ENCODE results near the gene GTSE1.

Gene GTSE1

DNA sequence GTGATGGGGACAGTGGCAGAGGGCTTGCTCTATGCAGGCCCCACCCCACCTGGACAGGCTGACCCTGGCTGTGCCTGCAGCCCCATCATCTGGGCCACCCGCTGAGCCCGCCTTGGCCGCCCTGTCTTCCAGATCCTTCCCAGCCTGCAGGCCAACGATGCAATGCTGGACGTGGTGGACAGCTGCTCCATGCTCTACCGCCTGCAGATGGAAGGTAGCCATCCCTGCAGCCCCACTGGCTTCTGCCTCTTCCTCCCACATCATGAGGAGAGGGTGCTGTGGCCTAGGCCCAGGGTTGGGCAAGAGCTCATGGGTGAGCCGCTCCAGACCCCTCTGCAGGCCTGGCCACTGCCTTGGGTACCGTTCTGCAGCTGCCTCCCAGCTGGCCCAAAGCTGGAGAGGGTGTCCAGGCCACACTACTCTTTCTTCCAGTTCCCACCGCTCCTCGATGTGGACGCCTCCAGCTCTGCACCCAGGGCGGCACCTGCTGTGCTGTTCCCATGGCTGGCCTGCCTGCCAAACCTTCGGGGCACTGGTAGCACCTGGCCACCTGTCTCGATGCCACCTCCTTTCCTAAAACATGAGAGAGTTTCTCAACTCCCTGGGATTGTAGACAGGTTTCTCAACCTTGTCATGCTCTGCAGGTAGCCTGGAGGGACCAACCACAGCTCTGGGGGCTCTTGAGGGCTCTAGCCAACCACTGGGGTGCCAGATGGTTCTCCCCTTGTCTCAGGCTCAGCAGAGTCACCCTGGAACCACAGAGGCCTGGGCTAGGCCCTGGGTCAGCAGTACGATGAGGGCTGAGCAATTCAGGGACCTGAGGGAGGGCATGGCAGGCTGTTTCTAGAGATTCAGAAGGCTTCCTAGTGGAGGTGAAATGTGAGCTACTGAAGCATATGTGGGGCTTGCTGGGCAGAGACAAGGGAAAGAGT, 9.5 kb upstream of the GTSE1 start:
- H3K9me3 ChIP-seq (ENCODE audit: control insufficient read depth, low read length): no peaks in the 10 kb centered on the region
- 91 to 94% methylated on average over 15 of the region's 15 CpGs for WGBS, 2 experiments
- peaks cover 3% of the 10 kb centered on the region for H3K36me3 ChIP-seq (ENCODE audit: control insufficient read depth, insufficient read depth, low read length)
- no peaks in the 10 kb centered on the region for H3K27me3 ChIP-seq (ENCODE audit: control insufficient read depth, insufficient read depth, low read length, poor library complexity, severe bottlenecking)
- H3K27ac ChIP-seq (ENCODE audit: insufficient read depth, low read depth, low read length, poor library complexity, severe bottlenecking): no peak overlapping the region
- H3K4me3 ChIP-seq (ENCODE audit: insufficient read depth, low read depth, low read length): no peak overlapping the region
- no peaks in the 10 kb centered on the region for H3K4me1 ChIP-seq (ENCODE audit: control insufficient read depth, insufficient read depth, low read length)

DNA sequence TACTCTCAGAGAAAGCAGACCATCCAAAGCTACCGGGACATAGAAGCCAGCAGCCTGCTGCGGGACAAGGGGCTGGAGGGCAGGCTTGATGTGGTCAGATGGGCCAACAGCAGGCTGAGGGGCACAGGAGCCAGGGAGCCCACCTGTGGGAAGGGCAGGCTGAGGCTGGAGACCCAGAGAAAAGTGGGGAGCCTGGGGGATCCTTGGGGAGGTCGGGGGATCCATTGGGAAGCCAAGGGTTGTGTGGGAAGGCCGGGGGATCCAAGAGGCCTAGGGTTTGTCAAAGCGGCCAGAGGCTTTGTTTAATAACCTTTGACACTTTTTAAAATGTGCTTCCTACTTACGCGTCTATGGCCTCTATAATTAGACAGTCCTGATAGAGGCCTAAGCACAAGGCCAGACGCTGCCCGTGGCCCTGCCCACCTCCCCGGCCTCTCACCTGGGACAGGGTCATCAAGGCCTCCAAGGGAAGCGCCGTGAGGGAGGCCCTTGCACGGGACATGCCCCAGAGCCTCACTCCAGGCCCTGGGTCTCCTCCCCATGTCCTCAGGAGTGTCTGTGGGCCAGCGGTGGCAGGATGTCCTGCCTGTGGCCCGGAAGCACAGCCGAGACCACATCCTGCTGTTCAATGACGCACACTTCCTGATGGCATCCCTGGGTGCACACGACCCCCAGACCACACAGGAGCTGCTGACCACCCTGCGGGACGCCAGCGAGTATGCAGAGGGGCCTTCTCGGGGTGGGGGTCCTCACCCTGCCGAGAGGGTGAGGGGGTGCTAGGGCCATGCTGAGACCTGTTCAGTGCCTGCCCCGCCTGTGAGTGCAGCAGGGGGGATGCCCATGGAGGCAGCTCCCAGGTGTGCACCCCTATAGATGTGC, 8.6 kb upstream of the GTSE1 start:
- H3K27me3 ChIP-seq (ENCODE audit: control insufficient read depth, insufficient read depth, low read length, poor library complexity, severe bottlenecking): no peaks in the 10 kb centered on the region
- 92 to 93% methylated on average over 24 of the region's 24 CpGs for WGBS, 2 experiments
- no peak overlapping the region for H3K4me3 ChIP-seq (ENCODE audit: insufficient read depth, low read depth, low read length)
- H3K4me1 ChIP-seq (ENCODE audit: control insufficient read depth, insufficient read depth, low read length): no peaks in the 10 kb centered on the region
- H3K27ac ChIP-seq (ENCODE audit: insufficient read depth, low read depth, low read length, poor library complexity, severe bottlenecking): no peak overlapping the region
- no peaks in the 10 kb centered on the region for H3K9me3 ChIP-seq (ENCODE audit: control insufficient read depth, low read length)
- peaks cover 3% of the 10 kb centered on the region for H3K36me3 ChIP-seq (ENCODE audit: control insufficient read depth, insufficient read depth, low read length)

DNA sequence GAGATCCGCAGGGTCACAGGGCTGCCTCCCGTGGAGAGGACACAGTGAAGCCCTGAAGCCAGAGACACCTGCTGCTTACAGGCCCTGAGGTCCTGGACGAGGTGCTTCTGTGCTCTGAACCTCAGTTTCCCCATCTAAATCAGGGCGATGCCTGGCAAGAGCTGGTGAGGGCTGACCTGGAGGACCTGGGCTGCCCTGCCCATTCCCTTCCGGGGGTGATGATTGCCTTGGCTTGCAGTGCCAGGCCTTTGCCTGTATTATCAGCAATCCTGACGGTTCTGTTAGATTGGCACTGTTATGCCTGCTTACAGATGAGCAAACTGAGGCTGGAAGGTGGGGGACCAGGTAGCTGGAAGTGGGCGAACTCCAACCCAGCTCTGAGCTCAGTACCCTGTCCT, 7.8 kb upstream of the GTSE1 start:
- no peak overlapping the region for H3K27ac ChIP-seq (ENCODE audit: insufficient read depth, low read depth, low read length, poor library complexity, severe bottlenecking)
- no peak overlapping the region for H3K4me3 ChIP-seq (ENCODE audit: insufficient read depth, low read depth, low read length)
- peaks cover 3% of the 10 kb centered on the region for H3K36me3 ChIP-seq (ENCODE audit: control insufficient read depth, insufficient read depth, low read length)
- H3K27me3 ChIP-seq (ENCODE audit: control insufficient read depth, insufficient read depth, low read length, poor library complexity, severe bottlenecking): no peaks in the 10 kb centered on the region
- WGBS, 2 experiments: 93 to 94% methylated on average over 7 of the region's 7 CpGs
- H3K9me3 ChIP-seq (ENCODE audit: control insufficient read depth, low read length): no peaks in the 10 kb centered on the region
- no peaks in the 10 kb centered on the region for H3K4me1 ChIP-seq (ENCODE audit: control insufficient read depth, insufficient read depth, low read length)

DNA sequence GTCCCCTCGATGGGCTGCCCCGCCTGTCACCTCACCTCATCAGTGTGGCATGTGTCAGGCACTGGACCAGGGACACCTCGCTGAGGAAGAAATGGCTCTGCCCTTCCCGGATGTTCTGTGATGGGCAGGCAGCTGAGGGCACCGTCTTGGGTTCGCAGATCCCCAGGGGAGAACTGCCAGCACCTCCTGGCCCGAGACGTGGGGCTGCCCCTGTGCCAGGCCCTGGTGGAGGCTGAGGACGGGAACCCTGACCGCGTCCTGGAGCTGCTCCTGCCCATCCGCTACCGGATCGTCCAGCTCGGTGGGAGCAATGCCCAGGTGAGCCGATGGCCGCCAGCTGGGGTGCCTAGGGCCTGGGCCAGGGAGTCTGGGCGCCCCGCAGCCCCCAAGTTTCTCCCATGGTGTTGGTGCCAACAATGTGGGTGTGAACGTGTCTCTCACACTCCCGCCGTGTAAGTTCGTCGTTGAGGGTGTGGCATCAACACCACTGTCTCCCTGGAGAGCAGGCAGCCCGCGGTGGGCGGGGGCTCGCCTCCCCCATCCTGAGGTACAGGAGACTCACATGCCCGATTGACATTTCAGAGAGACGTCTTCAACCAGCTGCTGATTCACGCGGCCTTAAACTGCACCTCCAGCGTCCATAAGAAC, 7.3 kb upstream of the GTSE1 start:
- no peaks in the 10 kb centered on the region for H3K4me1 ChIP-seq (ENCODE audit: control insufficient read depth, insufficient read depth, low read length)
- H3K27ac ChIP-seq (ENCODE audit: insufficient read depth, low read depth, low read length, poor library complexity, severe bottlenecking): no peak overlapping the region
- no peak overlapping the region for H3K4me3 ChIP-seq (ENCODE audit: insufficient read depth, low read depth, low read length)
- 93 to 95% methylated on average over 33 of the region's 33 CpGs for WGBS, 2 experiments
- no peaks in the 10 kb centered on the region for H3K27me3 ChIP-seq (ENCODE audit: control insufficient read depth, insufficient read depth, low read length, poor library complexity, severe bottlenecking)
- peaks cover 3% of the 10 kb centered on the region for H3K36me3 ChIP-seq (ENCODE audit: control insufficient read depth, insufficient read depth, low read length)
- H3K9me3 ChIP-seq (ENCODE audit: control insufficient read depth, low read length): no peaks in the 10 kb centered on the region

DNA sequence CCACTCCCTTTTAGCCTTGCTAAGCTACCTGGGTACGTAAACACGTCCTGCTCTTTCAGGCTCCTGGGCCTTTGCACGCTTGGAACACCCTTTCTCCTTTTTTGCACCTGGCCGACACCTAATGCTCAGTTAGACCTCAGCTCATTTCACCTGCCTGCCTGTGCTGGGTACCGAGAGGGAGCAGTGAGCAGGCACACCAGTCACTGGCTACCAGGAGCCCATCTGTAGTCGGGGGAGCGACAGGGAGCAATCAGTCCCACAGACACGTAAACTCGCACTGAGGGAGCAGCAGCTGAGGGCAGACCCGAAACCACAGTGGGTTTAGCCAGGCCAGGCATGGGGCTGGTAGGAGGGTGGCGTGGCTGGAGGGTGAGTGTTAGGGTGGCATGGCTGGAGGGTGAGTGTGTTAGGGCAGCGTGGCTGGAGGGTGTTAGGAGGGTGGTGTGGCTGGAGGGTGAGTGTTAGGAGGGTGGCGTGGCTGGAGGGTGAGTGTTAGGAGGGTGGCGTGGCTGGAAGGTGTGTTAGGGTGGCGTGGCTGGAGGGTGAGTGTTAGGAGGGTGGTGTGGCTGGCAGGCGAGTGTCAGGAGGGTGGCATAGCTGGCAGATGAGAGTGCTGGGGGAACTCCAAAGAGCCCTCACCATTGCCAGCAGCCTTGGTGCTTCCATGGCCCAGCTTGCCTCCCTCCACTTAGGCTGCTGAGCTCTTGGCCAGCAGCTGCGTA, 6.4 kb upstream of the GTSE1 start:
- Histone ChIP-seq H3K4me3 (ENCODE audit: insufficient read depth, low read depth, low read length) (no peak overlapping the region), H3K4me1 (ENCODE audit: control insufficient read depth, insufficient read depth, low read length) (no peaks in the 10 kb centered on the region), H3K9me3 (ENCODE audit: control insufficient read depth, low read length) (no peaks in the 10 kb centered on the region), H3K27me3 (ENCODE audit: control insufficient read depth, insufficient read depth, low read length, poor library complexity, severe bottlenecking) (no peaks in the 10 kb centered on the region), H3K36me3 (ENCODE audit: control insufficient read depth, insufficient read depth, low read length) (no peaks in the 10 kb centered on the region), H3K27ac (ENCODE audit: insufficient read depth, low read depth, low read length, poor library complexity, severe bottlenecking) (no peak overlapping the region)
- 90 to 92% methylated on average over 17 of the region's 17 CpGs for WGBS, 2 experiments

DNA sequence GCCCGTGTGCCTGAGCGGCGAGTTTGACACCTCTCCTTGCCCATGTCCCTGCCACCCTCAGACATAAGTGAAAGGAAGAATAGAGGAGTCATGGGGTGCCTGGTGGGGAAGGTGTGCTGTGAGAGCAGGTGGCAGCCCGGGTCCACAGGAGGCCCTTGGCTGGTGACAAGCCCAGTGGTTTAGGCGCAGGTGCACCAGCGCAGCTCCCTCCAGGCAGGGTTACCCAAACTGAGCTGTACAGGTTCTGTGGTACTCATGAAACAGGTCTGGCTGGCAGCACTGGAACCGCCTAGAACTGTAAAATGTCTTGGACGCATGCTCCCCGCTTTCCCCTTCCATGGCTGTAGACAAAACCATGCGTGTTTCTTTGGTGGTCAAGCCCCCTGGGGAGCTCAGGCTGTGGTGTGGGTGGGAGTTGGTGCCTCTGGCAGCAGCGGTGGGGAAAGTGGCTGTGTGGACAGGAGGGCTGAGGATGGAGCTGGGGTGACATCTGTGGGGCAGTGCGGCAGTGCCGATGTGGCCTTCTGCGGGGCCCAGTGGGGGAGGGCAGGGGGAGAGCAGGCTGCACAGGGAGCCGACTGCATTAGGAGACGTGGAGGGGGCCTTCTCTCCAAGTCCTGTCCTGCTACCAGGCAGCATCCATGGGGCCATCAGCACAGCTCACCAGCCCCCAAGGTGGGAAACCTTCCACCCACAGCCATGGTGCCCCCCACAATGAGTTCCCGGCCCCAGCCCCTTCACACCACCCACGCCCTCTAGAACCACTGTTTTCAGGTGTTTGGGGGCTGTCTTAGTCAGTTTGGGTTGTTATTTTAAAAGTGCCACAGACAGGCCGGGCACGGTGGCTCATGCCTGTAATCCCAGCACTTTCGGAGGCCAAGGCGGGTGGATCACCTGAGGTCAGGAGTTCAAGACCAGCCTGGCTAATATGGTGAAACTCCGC, 5.6 kb upstream of the GTSE1 start:
- Histone ChIP-seq H3K4me3 (ENCODE audit: insufficient read depth, low read depth, low read length) (no peak overlapping the region), H3K36me3 (ENCODE audit: control insufficient read depth, insufficient read depth, low read length) (no peaks in the 10 kb centered on the region)
- WGBS, 2 experiments: 92 to 94% methylated on average over 20 to 23 of the region's 23 CpGs

DNA sequence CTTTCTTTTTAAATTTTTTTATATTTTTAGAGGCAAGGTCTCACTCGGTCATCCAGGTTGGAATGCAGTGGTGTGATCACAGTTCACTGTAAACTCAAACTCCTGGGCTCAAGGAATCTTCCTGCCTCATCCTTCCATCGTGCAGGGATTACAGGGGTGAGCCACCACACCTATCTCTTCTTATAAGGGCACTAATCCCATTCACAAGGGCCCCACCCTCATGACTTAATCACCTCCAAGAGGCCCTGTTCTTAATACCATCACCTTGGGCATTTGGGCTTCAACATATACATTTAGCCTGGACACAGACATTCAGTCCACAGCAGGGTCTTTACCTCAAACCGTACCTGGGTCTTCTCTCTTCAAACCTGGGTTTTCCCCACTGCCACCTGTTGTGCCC, 4.5 kb upstream of the GTSE1 start:
- no peak overlapping the region for H3K4me3 ChIP-seq (ENCODE audit: insufficient read depth, low read depth, low read length)
- H3K4me1 ChIP-seq (ENCODE audit: control insufficient read depth, insufficient read depth, low read length): peaks cover 6% of the 10 kb centered on the region
- no peaks in the 10 kb centered on the region for H3K36me3 ChIP-seq (ENCODE audit: control insufficient read depth, insufficient read depth, low read length)
- no peak overlapping the region for H3K27ac ChIP-seq (ENCODE audit: insufficient read depth, low read depth, low read length, poor library complexity, severe bottlenecking)
- H3K9me3 ChIP-seq (ENCODE audit: control insufficient read depth, low read length): no peaks in the 10 kb centered on the region
- WGBS, 2 experiments: 88 to 98% methylated on average over 3 of the region's 3 CpGs
- H3K27me3 ChIP-seq (ENCODE audit: control insufficient read depth, insufficient read depth, low read length, poor library complexity, severe bottlenecking): no peaks in the 10 kb centered on the region

More for the DNA sequence above, 5.6 kb upstream of the GTSE1 start:
- Histone ChIP-seq H3K27me3 (ENCODE audit: control insufficient read depth, insufficient read depth, low read length, poor library complexity, severe bottlenecking) (no peaks in the 10 kb centered on the region), H3K27ac (ENCODE audit: insufficient read depth, low read depth, low read length, poor library complexity, severe bottlenecking) (no peak overlapping the region), H3K9me3 (ENCODE audit: control insufficient read depth, low read length) (no peaks in the 10 kb centered on the region), H3K4me1 (ENCODE audit: control insufficient read depth, insufficient read depth, low read length) (peaks cover 6% of the 10 kb centered on the region)

DNA sequence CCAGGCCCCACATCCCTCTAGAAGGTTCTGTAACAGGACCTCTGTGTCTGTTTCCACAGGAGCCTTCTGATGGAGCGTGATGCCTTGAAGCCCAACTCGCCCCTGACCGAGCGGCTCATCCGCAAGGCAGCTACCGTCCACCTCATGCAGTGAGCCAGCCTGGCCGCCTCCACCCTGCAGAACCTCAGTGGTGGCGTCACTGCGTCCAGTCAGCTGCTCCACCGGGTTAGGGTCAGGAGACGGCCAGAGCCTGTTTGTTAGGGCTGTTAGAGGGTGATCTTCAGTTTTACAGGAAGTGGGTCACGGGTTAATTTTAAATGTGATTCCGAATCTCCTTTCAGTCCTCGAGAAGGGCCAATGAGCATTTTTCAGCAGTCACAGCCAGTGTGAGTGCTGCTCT, 3.9 kb upstream of the GTSE1 start:
- Histone ChIP-seq H3K27ac (ENCODE audit: insufficient read depth, low read depth, low read length, poor library complexity, severe bottlenecking) (no peak overlapping the region), H3K4me1 (ENCODE audit: control insufficient read depth, insufficient read depth, low read length) (peaks cover 11% of the 10 kb centered on the region), H3K9me3 (ENCODE audit: control insufficient read depth, low read length) (no peaks in the 10 kb centered on the region), H3K27me3 (ENCODE audit: control insufficient read depth, insufficient read depth, low read length, poor library complexity, severe bottlenecking) (no peaks in the 10 kb centered on the region), H3K36me3 (ENCODE audit: control insufficient read depth, insufficient read depth, low read length) (no peaks in the 10 kb centered on the region), H3K4me3 (ENCODE audit: insufficient read depth, low read depth, low read length) (no peak overlapping the region)
- 95 to 96% methylated on average over 14 of the region's 14 CpGs for WGBS, 2 experiments
